D721Med (cell line): ENCODE data around the gene GPI.
A peak's percentile ranks its signal among the peaks of the same experiment; 100 is the strongest.

ENCODE experiments used
- DNase-seq: peaks from one replicate; pipeline ENCODE4 v3.0.0; 2011; ENCODE audit warnings: low spot score; ENCODE audit not compliant: insufficient read length
- FAIRE-seq: peaks from 2 replicates; lab custom pipeline; 2011; peaks lifted over from hg19 to GRCh38; lab: Jason Lieb, UNC
- TF ChIP-seq, protein P1 (sequence below): IDR thresholded peaks from 2 replicates; pipeline ENCODE4 v1.5.1; 2012; ENCODE audit warnings: mild to moderate bottlenecking, control low read depth; ENCODE audit not compliant: insufficient read depth; ENCODE audit errors: missing control alignments

The GPI gene

DNA sequence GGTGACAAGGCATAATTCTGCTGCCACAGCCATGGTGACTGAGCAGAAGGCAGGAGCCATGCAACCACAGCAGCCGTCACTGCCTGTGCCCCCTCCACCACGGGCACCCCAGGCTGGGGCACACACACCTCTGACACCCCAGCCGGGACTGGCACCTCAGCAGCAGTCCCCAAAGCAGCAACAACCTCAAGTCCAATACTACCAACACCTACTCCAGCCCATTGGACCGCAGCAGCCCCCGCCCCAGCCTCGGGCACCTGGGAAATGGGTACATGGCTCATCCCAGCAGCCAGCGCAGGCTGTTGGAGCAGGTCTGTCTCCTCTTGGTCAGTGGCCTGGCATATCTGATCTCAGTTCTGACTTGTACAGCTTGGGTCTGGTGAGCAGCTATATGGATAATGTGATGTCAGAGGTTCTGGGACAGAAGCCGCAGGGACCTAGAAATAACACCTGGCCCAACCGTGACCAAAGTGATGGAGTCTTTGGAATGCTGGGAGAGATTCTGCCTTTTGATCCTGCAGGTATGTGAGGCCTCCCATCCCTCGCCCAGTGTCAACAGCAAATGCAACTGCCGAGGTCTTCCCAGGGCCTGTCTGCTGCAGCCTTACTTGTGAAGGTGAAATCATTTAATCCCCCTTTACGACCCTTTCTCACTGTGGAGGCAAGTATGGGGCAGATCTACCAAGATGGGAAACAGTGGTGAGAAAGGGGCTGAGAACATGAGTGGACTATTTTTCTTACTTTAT, 22.9 kb upstream of the GPI start:
- DNase-seq = no peak
- no peak for FAIRE-seq
- TF ChIP-seq, protein P1, sequence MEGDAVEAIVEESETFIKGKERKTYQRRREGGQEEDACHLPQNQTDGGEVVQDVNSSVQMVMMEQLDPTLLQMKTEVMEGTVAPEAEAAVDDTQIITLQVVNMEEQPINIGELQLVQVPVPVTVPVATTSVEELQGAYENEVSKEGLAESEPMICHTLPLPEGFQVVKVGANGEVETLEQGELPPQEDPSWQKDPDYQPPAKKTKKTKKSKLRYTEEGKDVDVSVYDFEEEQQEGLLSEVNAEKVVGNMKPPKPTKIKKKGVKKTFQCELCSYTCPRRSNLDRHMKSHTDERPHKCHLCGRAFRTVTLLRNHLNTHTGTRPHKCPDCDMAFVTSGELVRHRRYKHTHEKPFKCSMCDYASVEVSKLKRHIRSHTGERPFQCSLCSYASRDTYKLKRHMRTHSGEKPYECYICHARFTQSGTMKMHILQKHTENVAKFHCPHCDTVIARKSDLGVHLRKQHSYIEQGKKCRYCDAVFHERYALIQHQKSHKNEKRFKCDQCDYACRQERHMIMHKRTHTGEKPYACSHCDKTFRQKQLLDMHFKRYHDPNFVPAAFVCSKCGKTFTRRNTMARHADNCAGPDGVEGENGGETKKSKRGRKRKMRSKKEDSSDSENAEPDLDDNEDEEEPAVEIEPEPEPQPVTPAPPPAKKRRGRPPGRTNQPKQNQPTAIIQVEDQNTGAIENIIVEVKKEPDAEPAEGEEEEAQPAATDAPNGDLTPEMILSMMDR = no peak

DNA sequence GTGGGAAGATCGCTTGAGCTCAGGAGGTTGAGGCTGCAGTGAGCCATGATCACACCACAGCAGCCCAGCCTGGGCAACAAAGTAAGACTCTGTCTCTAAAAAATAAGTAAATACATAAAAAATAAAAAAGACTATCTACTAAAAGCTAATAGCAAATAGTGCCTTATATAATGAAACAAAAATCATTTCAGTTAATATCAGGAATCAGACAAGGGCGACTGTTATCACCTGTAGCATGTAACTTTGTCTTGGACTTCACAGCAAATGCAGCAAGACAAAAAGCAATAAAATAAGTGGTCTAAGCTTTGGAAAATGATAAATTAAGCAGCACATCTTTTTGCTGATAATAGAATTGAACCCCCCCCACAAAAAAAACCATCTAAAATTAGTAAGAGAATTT, 21.2 kb upstream of the GPI start:
- TF ChIP-seq, protein P1 = no peak
- no peak for DNase-seq
- no peak for FAIRE-seq

DNA sequence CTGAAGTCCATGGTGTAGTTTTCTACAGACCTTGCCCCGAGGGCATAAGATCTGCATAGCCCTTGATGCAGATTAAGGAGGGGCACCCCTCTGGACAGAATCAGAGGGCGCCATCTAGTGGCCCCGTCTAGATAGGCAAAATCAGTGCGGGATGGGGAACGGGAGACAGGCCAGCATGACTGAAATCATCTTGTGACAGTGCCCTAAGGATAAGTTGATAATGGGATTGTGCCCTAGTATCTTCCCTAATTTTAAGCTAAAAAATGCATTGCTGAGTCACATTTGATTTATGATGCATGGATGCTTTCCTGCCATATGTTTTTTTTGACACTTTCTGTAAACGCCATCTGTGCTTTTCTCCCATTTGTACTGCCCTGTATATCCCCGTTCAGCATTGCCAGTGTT, 19.0 kb upstream of the GPI start:
- no peak for FAIRE-seq
- DNase-seq = peak; percentile 81
- TF ChIP-seq, protein P1 = peak; percentile 91

DNA sequence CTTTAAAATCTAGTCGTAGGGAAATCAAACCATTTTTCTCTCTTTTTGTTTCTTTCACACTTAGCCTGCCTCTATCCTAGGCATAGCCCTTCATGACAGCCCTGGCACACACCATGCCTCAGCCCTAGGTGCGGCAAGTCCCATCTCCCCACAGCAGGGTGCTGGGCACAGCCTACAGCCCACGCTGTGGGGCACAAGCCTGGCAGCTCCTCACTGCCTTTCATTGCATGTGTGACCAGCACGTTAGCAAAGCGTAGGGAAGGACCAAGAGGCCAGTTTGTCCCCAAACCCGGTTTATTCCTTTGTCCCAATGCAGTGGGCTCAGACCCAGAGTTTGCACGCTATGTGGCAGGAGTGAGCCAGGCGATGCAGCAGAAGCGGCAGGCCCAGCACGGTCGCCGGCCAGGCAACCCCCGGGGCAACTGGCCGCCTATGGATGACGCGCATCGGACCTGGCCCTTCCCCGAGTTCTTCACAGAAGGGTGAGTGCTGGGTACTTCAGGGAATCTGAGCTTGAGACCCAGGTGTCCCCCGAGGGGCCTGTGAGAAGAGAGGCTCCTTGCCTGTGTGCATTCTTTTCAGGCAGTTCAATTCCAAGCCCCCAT, 17.3 kb upstream of the GPI start:
- DNase-seq = no peak
- no peak for FAIRE-seq
- TF ChIP-seq, protein P1 = no peak

DNA sequence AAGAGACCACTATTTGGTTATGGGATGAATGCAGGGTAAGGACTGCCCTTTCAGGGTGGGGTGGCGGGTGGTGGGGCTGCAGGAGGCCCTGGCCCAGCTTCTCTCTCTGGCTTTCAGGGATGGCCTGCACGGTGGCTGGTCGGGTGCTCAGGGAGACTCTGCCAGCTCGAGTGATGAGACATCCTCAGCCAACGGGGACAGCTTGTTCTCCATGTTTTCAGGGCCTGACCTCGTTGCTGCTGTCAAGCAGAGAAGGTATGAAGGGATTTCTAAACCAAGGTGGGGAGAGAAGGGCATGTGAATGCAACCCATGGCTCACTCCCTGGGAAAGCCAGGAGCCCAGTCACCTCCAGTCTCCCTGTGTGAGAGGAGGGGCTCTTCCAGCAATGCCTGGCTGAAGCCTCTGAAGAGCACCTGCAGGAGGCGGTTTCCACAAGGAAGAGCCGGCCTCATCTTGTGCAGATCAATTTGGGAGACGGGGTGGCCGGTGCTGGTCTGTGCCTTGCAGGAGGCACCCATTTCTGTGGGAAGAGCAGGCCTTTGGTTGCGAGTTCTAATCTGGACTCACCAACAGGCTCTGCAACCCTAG, 16.0 kb upstream of the GPI start:
- DNase-seq = no peak
- TF ChIP-seq, protein P1 = no peak
- no peak for FAIRE-seq

DNA sequence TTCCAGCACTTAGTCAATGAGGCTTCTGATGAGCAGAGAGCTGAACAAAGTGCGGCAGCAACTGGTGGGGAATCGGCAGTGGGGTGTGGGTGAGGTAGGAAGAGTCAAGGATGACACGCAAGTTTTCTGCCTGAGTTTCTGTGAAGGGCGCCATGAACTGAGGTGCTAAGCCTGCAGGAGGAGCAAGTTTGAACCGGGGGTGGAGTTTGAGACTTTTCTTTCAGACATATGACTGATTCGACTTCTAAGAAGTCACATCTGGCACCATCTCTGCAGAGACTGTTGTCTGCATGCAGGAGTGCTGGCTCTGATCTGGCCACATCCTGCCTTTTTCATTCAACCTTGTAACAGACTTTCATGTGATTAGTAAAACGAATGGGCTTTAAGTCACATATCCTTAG, 14.8 kb upstream of the GPI start:
- TF ChIP-seq, protein P1 = no peak
- DNase-seq (no peak), FAIRE-seq (no peak)
